Neural cell (in vitro differentiated cells): ENCODE results near the gene ETV3. TPM values are rescaled to one million over a fixed set of nuclear protein-coding genes. Genes with fewer than 3 reads are reported as not detected.

Source experiments
- H2AFZ ChIP-seq: fragments of 200-600, 300-800 bp; sonication (generic), shearing (Covaris generic); 2 replicates; pipeline ENCODE4 v1.6.0; 2014; ENCODE audit warnings: low read depth, mild to moderate bottlenecking, antibody characterized with exemption, low read length, moderate library complexity
- H3F3A ChIP-seq: fragments of 200-600 bp; shearing (Covaris generic); 2 replicates; pipeline ENCODE4 v1.6.1; 2016; ENCODE audit warnings: mild to moderate bottlenecking, moderate library complexity, mixed read lengths, antibody characterized with exemption, low read length; ENCODE audit not compliant: insufficient read depth, poor library complexity, severe bottlenecking
- H3K27ac ChIP-seq: fragments of 200-600, 300-800 bp; sonication (generic), shearing (Covaris generic); 2 replicates; pipeline ENCODE4 v1.5.1; 2014; ENCODE audit warnings: mild to moderate bottlenecking, low read length, moderate library complexity
- H3K27me3 ChIP-seq: fragments of 300-800, 200-600 bp; sonication (generic), shearing (Covaris generic); 2 replicates; pipeline ENCODE4 v1.6.0; 2014; ENCODE audit warnings: mild to moderate bottlenecking, low read depth, low read length, moderate library complexity; ENCODE audit not compliant: insufficient read depth
- H3K36me3 ChIP-seq: fragments of 300-800, 200-600 bp; sonication (generic), shearing (Covaris generic); 2 replicates; pipeline ENCODE4 v1.5.1; 2014; ENCODE audit warnings: mild to moderate bottlenecking, antibody characterized with exemption, low read length, moderate library complexity; ENCODE audit not compliant: insufficient read depth
- H3K4me2 ChIP-seq: fragments of 300-800, 200-600 bp; sonication (generic), shearing (Covaris generic); 2 replicates; pipeline ENCODE4 v1.6.0; 2014; ENCODE audit warnings: mild to moderate bottlenecking, low read length
- H3K4me3 ChIP-seq: fragments of 300-800, 200-600 bp; sonication (generic), shearing (Covaris generic); 2 replicates; pipeline ENCODE4 v1.5.1; 2014; ENCODE audit warnings: mild to moderate bottlenecking, low read length, moderate library complexity
- H3K79me2 ChIP-seq: fragments of 200-600 bp; shearing (Covaris generic); replicated peaks from 2 replicates; pipeline ENCODE4 v1.6.0; 2014; ENCODE audit warnings: mild to moderate bottlenecking, low read length, moderate library complexity; ENCODE audit not compliant: insufficient read depth
- H3K9ac ChIP-seq: fragments of 300-800, 200-600 bp; sonication (generic), shearing (Covaris generic); 2 replicates; pipeline ENCODE4 v1.6.1; 2016; ENCODE audit warnings: mild to moderate bottlenecking, low read length, mixed read lengths
- H3K9me2 ChIP-seq: fragments of 200-600 bp; shearing (Covaris generic); 2 replicates; pipeline ENCODE4 v1.6.1; 2016; ENCODE audit warnings: mild to moderate bottlenecking, low read length, mixed read lengths; ENCODE audit not compliant: insufficient read depth
- H3K9me3 ChIP-seq: fragments of 200-600, 300-800 bp; sonication (generic), shearing (Covaris generic); 2 replicates; pipeline ENCODE4 v1.6.1; 2016; ENCODE audit warnings: mild to moderate bottlenecking, mixed run types, low read length, moderate library complexity, mixed read lengths
- H4K20me1 ChIP-seq: fragments of 200-600 bp; shearing (Covaris generic); 2 replicates; pipeline ENCODE4 v1.6.1; 2016; ENCODE audit warnings: mild to moderate bottlenecking, mixed run types; ENCODE audit not compliant: insufficient read depth
- EP300 ChIP-seq: fragments of 450-650 bp; conservative IDR thresholded peaks from 2 replicates; pipeline ENCODE4 v1.6.1; 2014; ENCODE audit warnings: antibody characterized with exemption, mild to moderate bottlenecking, moderate library complexity; ENCODE audit not compliant: poor library complexity, severe bottlenecking
- EZH2 ChIP-seq: fragments of 200-600, 300-800 bp; shearing (Covaris generic), sonication (generic); IDR thresholded peaks from 2 replicates; pipeline ENCODE4 v1.6.1; 2014; ENCODE audit warnings: antibody characterized with exemption, low read length, borderline replicate concordance, mild to moderate bottlenecking; ENCODE audit not compliant: insufficient read depth, poor library complexity, severe bottlenecking
- MXI1 ChIP-seq: fragments of 450-650 bp; conservative IDR thresholded peaks from 2 replicates; pipeline ENCODE4 v1.6.1; 2014; ENCODE audit warnings: antibody characterized with exemption, mild to moderate bottlenecking; ENCODE audit not compliant: poor library complexity, severe bottlenecking
- POLR2AphosphoS5 ChIP-seq: IDR thresholded peaks from 2 replicates; pipeline ENCODE4 v1.6.1; 2012
- RAD21 ChIP-seq: fragments of 450-650 bp; conservative IDR thresholded peaks from 2 replicates; pipeline ENCODE4 v1.6.1; 2014; ENCODE audit warnings: antibody characterized with exemption, mild to moderate bottlenecking, moderate library complexity
- REST ChIP-seq: IDR thresholded peaks from 2 replicates; pipeline ENCODE4 v1.6.1; 2012; ENCODE audit warnings: borderline replicate concordance
- SMC3 ChIP-seq: fragments of 450-650 bp; conservative IDR thresholded peaks from 2 replicates; pipeline ENCODE4 v1.6.1; 2014; ENCODE audit warnings: antibody characterized with exemption, mild to moderate bottlenecking, moderate library complexity; ENCODE audit not compliant: poor library complexity
- TAF1 ChIP-seq: IDR thresholded peaks from 2 replicates; pipeline ENCODE4 v1.6.1; 2012; ENCODE audit warnings: low read depth
- polyA plus RNA-seq: library from polyadenylated mRNA; depleted of rRNA; stranded (reverse); fragments of >200 nt; gene quantifications from 2 replicates; pipeline ENCODE4 v1.2.3, GENCODE V29; 2014
- TF ChIP-seq, protein P1 (sequence below): fragments of 450-650 bp; IDR thresholded peaks from 2 replicates; pipeline ENCODE4 v1.5.1; 2014; ENCODE audit warnings: antibody characterized with exemption, mild to moderate bottlenecking, moderate library complexity; ENCODE audit not compliant: poor library complexity, severe bottlenecking

Gene ETV3
- polyA plus RNA-seq, 1 donor from 2014 or later = 9.9 TPM

DNA sequence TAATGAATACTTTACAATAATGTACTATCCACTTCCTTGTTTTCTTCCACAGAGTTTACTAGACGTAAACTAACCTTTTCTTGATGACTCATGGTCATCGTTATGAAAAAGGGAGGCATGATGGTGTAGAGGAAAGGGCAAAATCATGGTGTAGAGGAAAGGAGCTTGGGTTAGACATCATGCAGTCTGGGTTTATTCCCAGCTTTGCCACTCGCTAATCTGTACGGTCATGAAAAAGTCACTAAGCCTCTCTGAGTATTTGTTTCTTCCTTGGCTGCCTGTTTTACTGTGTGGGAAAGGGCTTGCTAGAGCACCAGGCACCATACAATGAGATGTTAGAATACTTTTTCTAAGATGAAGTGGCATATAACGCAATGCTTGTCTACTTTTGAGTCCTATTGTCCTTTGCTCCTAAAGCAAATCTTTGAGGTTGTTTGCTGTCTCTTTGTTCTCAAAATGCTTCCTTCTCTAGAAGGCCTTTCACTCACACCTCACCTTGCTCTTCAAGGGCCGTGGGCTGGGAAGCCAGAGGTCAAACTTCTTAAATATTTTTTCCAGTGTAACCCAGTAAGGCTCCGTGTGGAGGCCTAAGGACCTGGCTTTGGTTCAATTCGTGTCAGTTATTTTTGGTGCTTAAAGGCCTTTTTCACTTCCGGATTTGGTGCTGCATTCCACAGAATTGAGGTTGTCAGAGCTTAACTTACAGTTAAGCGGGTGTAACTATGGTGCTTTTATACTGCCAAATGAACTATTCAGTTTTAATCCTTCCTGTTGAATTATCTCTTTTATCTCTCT, 9.9 kb upstream of the ETV3 start:
- H3K27me3 ChIP-seq = no peaks in the 10 kb centered on the region
- TF ChIP-seq TAF1 = no peak
- TF ChIP-seq, protein P1, sequence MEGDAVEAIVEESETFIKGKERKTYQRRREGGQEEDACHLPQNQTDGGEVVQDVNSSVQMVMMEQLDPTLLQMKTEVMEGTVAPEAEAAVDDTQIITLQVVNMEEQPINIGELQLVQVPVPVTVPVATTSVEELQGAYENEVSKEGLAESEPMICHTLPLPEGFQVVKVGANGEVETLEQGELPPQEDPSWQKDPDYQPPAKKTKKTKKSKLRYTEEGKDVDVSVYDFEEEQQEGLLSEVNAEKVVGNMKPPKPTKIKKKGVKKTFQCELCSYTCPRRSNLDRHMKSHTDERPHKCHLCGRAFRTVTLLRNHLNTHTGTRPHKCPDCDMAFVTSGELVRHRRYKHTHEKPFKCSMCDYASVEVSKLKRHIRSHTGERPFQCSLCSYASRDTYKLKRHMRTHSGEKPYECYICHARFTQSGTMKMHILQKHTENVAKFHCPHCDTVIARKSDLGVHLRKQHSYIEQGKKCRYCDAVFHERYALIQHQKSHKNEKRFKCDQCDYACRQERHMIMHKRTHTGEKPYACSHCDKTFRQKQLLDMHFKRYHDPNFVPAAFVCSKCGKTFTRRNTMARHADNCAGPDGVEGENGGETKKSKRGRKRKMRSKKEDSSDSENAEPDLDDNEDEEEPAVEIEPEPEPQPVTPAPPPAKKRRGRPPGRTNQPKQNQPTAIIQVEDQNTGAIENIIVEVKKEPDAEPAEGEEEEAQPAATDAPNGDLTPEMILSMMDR = no peak
- no peak for TF ChIP-seq EZH2
- TF ChIP-seq EP300 = no peak
- no peak for TF ChIP-seq POLR2AphosphoS5
- TF ChIP-seq MXI1 = no peak
- no peak for TF ChIP-seq REST
- TF ChIP-seq RAD21 = no peak
- no peak for TF ChIP-seq SMC3
- H3K4me3 ChIP-seq = no peak overlapping the region
- no peak overlapping the region for H3K27ac ChIP-seq
- H2AFZ ChIP-seq = no peak overlapping the region
- no peaks in the 10 kb centered on the region for H3K9me2 ChIP-seq
- H3K9me3 ChIP-seq = no peaks in the 10 kb centered on the region
- no peak overlapping the region for H3K9ac ChIP-seq
- no peak overlapping the region for H3K4me2 ChIP-seq
- H3K36me3 ChIP-seq = no peaks in the 10 kb centered on the region
- H3F3A ChIP-seq = no peaks in the 10 kb centered on the region
- H4K20me1 ChIP-seq = no peaks in the 10 kb centered on the region
- H3K79me2 ChIP-seq = no peaks in the 10 kb centered on the region

DNA sequence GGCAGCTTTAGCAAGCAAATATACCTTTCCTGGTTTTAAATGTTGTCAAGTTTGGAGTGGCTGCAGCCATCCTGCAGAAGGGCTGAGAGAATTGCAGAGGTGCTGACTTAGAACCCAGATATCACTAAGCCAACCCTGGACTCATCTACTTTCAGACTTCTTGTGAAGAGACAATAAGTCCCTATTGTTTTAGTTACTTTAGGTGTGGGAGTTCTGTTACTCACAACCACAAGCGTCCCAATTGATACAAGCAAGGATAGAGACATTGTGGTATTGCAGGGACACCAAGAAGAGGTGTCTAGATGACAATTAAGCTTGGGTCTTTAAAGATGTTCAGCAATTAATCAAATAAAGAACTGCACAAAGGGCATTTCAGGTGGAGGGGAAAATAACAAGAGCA, 8.8 kb upstream of the ETV3 start:
- H3K4me3 ChIP-seq = no peak overlapping the region
- H3K4me2 ChIP-seq = no peak overlapping the region
- H3K9ac ChIP-seq = no peak overlapping the region
- no peak overlapping the region for H2AFZ ChIP-seq
- no peak for TF ChIP-seq REST
- TF ChIP-seq POLR2AphosphoS5 = no peak
- TF ChIP-seq SMC3 = no peak
- no peak for TF ChIP-seq EZH2
- TF ChIP-seq EP300 = no peak
- no peak for TF ChIP-seq TAF1
- TF ChIP-seq MXI1 = no peak
- no peak for TF ChIP-seq RAD21
- TF ChIP-seq, protein P1 = no peak
- no peak overlapping the region for H3K27ac ChIP-seq
- no peaks in the 10 kb centered on the region for H3F3A ChIP-seq
- H3K36me3 ChIP-seq = no peaks in the 10 kb centered on the region
- no peaks in the 10 kb centered on the region for H4K20me1 ChIP-seq
- no peaks in the 10 kb centered on the region for H3K9me2 ChIP-seq
- no peaks in the 10 kb centered on the region for H3K9me3 ChIP-seq
- H3K27me3 ChIP-seq = no peaks in the 10 kb centered on the region
- H3K79me2 ChIP-seq = no peaks in the 10 kb centered on the region
